ENCODE results near the gene ARSJ.

ARSJ gene

GRCh38 chr4:113982181-113982580 lies 2.7 kb upstream of the ARSJ start:
- DNase-seq = no peak

- DNase-seq = no peak
Observed at GRCh38 chr4:113981591-113981990, 2.1 kb upstream of the ARSJ start.

DNA sequence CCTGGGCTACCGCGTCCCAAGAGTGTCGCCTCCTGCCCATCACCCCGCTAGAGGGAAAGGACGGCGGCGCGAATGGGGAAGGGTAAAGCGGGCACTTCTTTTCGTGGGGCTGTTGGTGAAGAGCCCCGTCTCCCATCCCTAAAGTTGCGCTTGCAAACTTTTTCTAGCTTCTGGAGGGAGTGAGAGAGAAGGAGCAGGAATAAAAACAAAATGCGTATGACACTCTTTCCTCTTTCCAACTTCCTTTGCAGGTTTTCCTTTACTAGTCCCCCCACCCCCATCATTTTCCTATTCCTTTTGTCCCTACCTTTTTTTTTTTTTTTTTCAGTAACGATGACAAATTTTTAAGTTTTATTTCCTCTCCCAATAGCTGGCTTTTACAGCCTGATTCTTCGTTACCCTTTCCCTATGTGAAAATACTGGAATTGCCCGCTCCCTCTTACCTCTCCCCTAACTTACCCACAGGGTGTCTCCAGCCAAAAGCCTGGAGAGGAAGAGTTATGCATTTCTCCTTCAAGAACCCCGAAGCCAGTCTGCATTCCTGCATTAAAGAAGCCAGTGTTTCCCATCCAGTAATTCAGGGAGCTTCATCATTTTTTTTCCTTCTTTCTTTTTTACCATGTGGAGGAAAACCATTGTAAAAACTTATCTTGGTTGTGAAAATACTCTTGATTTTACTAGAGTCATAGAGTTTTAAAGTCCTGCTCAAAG lies 613 bp upstream of the ARSJ start:
- no peak for DNase-seq

DNA sequence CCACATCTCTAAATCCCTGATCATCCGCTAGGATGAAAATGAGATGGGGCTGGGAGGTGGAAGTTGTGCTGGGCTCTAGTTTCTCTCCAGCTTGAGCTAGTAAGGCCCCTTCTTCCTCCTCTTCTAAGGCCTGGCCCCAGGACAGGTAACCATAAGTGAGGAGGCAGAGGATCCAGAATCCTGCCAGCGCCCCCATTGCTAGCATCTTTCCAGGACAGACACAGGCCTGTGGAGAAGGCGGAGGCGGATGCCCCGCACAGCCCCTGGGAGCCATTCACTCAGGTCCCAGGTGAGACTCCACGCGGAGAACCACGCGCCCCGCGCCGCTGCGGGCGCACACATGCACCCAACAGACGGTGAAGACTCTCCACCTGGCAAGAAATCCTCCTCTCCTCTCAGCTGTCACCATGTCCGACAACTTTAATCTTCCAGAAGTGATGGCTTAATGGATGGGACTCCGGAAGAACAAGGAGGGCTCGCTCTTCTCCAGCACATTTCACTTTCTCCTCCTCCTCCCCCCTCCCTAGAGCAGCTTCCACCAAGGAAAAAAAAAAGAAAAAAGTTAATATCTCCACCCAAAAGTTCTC lies 793 bp downstream of the ARSJ start:
- DNase-seq = no peak

GRCh38 chr4:113978105-113978504 lies 1.3 kb downstream of the ARSJ start:
- DNase-seq = no peak

- DNase-seq = no peak
Observed at GRCh38 chr4:113977526-113977855, 2.0 kb downstream of the ARSJ start.

DNA sequence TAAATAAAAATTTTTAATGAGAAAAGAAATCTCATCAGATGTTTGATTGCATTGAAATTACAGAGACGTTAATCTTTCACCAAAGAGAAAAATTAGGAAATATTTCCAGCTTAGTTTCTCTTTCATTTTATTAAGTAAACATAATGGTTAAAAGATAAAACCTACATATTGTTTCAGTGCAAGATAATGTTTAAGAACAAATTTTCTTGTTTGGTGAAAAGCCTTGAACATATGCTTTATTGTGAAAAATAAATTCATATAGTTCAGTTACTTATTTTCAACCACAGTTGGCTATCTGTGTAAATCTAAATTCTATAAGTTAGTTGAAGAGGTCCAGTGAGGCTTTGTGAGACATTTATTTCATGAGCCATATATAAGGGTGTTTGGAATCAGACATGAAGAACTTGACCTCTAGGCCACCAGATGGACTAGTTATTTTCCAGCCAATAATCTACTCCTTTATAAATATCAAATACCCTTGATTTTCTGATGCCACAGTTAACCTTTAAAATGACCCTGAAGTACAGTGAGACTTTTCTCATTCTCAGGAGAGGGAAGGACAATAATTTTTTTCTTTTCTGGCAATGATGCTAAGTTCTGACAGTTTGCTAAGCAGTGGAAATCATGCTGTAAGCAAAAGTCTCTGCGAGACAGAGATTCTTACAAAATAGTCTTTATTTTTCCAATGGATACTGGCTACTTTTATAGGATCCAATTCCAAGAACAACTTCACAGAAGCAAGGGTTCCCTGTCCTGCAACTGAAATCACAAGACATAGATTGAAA lies 2.5 kb downstream of the ARSJ start:
- DNase-seq = no peak

DNA sequence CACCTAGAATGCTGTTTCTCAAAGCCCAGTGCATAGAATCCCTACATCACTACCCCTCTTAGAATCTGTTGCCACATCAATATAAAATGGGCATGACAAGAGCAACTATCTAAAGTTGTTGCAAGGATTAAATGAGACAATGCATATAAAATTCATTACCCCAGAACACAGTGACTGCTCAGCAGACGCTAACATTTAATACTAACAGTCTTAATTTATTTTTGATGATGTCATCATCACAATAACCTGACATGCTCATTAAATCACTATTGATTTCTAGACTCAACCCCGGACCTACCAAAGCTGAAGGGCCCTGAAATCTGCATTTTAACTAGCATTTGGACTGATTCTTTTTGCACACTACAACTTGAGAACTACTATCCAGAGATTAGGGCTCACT lies 3.9 kb downstream of the ARSJ start:
- no peak for DNase-seq

- no peak for DNase-seq
Observed at GRCh38 chr4:113974467-113974866, 5.0 kb downstream of the ARSJ start.

GRCh38 chr4:113973345-113973744 lies 6.1 kb downstream of the ARSJ start:
- DNase-seq = no peak

DNA sequence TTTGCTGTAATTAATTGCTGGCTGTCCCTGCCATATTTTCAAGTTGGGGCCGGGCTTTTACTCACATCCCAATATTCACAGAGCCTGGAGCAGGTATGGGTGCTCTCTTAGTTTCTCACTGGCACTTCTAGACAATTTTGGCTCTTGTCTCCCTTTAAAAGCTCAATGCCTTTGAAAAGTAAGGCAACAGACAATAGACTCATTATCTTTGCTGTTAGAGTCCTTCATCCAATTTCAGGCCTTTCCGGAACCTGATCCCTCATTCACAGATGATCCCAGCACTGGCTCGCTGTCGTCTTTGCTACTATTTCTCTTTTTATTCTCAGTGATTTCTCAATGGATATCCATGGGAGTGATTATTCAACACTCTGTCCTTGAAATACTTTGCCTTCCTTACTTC lies 6.7 kb downstream of the ARSJ start:
- DNase-seq = no peak

DNA sequence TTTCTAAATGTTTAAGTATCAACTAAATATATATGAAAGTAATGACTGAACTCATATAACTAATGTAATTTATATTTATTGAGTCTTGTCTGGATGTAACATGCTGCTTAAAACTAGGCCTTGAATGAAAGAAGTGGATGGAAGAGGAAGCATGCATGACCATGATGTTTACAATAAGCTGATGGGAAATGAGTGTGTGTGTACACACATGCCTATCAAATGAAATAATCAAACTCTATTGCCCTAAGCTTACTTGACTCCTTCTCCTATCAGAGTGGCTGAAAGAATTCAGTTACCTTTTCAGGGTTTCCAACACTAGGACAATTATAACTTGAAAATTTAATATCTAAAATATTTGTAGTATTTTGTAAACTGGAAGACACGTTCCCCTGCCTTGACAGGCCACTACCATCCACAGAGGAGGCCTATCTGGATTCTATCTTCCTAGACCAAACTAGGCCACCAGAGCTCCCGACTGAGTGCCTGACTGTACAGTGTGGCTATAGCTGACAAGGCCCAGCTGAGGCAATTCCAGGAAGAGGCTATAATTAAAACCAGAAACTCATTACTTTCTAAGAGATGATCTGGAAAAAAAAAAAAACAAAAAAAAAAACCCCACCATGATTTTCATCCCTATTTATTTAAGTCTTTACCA lies 7.6 kb downstream of the ARSJ start:
- DNase-seq = no peak

DNA sequence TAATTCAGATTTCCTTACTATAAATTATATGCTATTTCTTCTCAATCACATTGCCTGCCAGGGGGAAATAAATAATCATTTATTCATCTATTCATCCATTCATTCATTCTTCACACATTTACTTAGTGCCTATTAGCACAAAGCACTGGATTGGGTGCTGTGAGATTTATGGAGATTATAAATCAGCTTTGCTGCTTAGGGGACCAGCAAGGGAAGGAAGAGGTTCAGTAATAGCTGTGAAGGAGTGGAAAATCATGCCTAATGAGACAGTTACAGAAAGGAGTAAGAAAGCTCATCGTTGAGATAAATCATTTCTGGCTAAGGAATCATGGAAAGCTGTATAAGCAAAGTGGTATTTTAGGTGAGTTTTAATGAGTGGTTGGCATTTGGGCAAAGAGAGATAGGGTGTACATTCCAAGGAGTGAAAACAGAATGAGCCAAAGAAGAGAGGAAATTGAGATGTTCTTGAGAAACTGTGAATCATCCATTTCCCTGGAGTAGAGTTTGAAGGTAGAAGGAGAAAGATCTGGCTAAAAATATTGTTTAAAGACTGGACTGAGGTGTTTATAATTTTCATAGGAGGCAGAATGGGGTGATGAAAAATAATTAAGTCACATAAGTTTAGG lies 9.6 kb downstream of the ARSJ start:
- DNase-seq = no peak

- DNase-seq = no peak
Observed at GRCh38 chr4:113968473-113968872, 11.0 kb downstream of the ARSJ start.

DNA sequence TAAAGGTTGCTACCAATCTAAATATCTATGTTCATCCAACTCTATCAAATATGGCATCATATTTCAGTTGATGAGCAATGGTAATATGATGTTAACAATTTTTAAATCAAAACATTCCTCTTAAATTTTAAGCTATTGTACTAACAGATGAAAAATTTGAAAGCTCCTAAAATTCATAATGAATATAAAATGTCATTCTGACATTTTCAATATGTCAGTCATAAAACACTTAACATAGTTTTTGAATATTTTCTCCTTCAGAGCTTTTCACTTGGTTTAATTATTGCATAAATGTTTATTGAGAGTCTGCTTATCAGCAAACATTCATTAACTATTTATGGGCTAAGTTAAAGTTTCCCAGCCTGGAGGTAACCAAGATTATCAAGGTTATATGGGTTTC lies 11.8 kb downstream of the ARSJ start:
- no peak for DNase-seq

GRCh38 chr4:113962719-113963265 lies 16.7 kb downstream of the ARSJ start:
- DNase-seq = no peak

DNA sequence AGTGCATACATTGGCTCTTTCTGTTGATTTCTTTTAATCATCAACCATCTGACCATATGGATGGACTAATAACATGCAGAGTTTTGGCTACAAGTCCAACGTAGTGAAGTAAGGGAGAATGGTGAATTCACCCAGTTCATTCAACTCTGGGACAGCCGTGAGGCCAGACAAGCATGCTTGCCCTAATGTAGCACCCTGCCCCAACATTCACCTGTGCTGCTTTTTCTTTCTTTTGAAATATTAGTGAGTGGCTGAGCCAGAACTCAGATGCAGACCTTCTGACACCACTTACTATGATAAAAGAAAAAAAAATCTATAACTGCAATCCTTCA lies 17.5 kb downstream of the ARSJ start:
- no peak for DNase-seq

GRCh38 chr4:113960684-113961321 lies 18.6 kb downstream of the ARSJ start:
- no peak for DNase-seq

DNA sequence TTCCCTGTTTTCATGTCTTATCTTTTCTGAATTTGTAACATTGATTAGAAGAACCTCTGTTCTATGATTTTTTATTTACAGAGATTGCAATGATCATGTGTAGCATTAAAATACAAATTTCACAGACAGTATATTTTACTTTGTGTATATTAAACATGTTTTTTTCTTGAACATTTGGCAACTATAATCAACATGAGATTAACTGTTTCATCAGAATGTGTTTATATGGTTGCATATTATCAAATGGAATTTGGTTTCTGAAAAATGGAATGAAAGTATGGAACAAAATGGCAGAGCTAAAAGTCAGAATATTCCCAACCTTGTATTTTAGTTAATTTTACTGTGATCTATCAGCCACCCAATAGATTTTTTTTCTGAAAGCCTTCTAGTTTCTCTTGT lies 19.9 kb downstream of the ARSJ start:
- no peak for DNase-seq

GRCh38 chr4:113958766-113959538 lies 20.5 kb downstream of the ARSJ start:
- DNase-seq = no peak

- no peak for DNase-seq
Observed at GRCh38 chr4:113957956-113958355, 21.5 kb downstream of the ARSJ start.

DNA sequence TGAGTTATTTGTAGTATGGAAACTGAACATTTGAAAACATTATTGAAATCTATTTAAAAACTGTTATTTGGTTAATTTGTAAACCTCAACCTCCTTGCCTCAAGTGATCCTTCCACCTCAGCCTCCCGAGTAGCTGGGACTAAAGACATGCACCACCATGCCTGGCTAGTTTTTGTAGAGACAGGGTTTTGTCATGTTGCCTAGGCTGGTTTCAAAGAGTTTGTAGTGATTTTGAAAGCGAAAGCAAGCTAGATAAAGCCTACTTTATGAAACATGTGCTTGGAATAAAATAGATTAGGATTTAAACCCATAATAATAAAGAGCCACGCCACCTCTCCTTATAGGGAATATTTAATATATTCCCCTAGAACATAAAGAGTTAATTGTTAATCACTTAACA lies 23.5 kb downstream of the ARSJ start:
- no peak for DNase-seq
